Right lobe of liver (tissue), 6 donors: ENCODE measurements around the gene CACNG4. TPM values are rescaled to one million over a fixed set of nuclear protein-coding genes. Genes with fewer than 3 reads are reported as not detected.

ENCODE experiments used
- ATAC-seq, 4 donors: fragments of 200-7000 bp; cut with Tn5 transposase; one replicate each; pipeline ENCODE4 v1.9.1; 2020; ENCODE audit warnings: mild to moderate bottlenecking in 4 of 4, moderate library complexity in 4 of 4
- DNase-seq, 3 donors: peaks; one replicate each; pipeline ENCODE4 v3.0.0-alpha.2; 2020
- H3K27ac ChIP-seq, 3 donors: fragments of 200-600 bp; one replicate each; pipeline ENCODE4 v1.8.0; 2022
- H3K27me3 ChIP-seq, 2 donors: fragments of 200-600 bp; one replicate each; pipeline ENCODE4 v1.8.0; 2022
- H3K36me3 ChIP-seq, 4 donors: fragments of 200-600 bp; sonication (generic) in 1 of 4; one replicate each; pipeline versions ENCODE4 v1.5.1 to v1.8.0; 2017 to 2022; ENCODE audit warnings: control low read depth in 1 of 4
- H3K4me1 ChIP-seq, 4 donors: fragments of 200-600 bp; sonication (generic) in 1 of 4; one replicate each; pipeline versions ENCODE4 v1.5.1 to v1.8.0; 2017 to 2022; ENCODE audit warnings: control low read depth in 1 of 4
- H3K4me3 ChIP-seq, 3 donors: fragments of 200-600 bp; one replicate each; pipeline ENCODE4 v1.8.0; 2022
- H3K9me3 ChIP-seq, 4 donors: fragments of 200-600 bp; sonication (generic) in 1 of 4; one replicate each; pipeline versions ENCODE4 v1.5.1 to v1.8.0; 2017 to 2022; ENCODE audit warnings: control low read depth in 1 of 4
- POLR2A ChIP-seq: fragments of 450-650 bp; IDR thresholded peaks from one replicate; pipeline ENCODE4 v1.6.1; 2017; ENCODE audit warnings: antibody characterized with exemption, mild to moderate bottlenecking
- WGBS: methylation state at CpG from one replicate; pipeline ENCODE4 v1.1.6; 2018; ENCODE audit warnings: low coverage, low lambda C conversion rate; ENCODE audit not compliant: insufficient coverage; ENCODE audit errors: missing lambda C conversion rate; 5-methylcytosine and 5-hydroxymethylcytosine counted together
- intact Hi-C, 2 donors: fragments of 100-400 bp; cut with DNase I; formaldehyde crosslinking; loops; one replicate each; pipeline versions ENCODE4 v1.11.2 to v1.14.1; 2022
- total RNA-seq, 6 experiments: library from RNA; depleted of rRNA in 2 of 6; stranded (reverse); fragments of >200 nt in 2 of 6; fragmentation: NEBNext Ultra II Directional in 3 of 6; extraction: Animal tissue kit (Norgen Biotek cat#: 25700) in 3 of 6; gene quantifications; one replicate each; pipeline versions ENCODE4 v1.1.0 to v1.2.4, GENCODE V29; 2016 to 2023
- TF ChIP-seq, protein P1 (sequence below), 4 donors: fragments of 200-600 bp in 3 of 4; fragments of 450-650 bp in 1 of 4; IDR thresholded peaks; one replicate each; pipeline versions ENCODE4 v1.5.1 to v1.8.0; 2016 to 2022; ENCODE audit warnings: antibody characterized with exemption in 4 of 4, mild to moderate bottlenecking in 2 of 4
- donor health status: DM: no; HTN: yes; CAD: no.
- donor health status: DM: no; HTN: no; CAD: no.
- donor health status: DM: no; HTN: no; CAD: no.
- donor health status: DM: no; HTN: yes; CAD: no.
- donor health status: DM: no; HTN: yes; CAD: no.

Gene CACNG4
- total RNA-seq, 6 experiments from 2014 or later, result not detected

DNA sequence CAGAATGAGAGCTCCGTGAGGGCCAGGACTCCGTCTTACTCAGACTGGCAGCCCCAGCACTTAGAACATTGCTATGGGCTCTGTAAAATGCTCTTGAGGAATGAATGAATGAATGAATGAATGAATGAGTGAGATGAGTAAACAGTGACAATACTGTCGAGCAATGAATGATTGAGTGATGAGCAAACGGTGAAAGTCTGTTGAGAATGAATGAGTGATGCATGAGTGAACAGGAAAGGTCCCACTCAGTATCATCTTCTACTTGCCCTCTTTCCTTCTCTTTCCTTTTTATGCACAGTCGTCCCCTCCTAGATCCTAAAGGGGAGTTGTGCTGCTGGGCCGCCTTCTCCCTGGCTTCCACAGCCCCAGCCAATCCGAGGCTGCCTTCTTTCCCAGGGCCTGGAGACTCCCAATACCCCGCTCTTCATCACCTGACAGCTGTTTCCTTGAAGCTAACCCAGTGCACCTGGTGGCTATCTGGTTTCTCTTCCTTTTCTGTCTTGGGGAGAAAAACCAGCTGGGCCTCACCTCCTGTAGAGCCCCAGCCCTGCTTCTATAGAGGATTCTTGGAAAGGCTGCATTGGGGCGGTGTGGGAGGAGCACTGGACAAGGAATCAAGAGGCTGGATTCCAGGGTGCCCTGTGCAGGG is 47.1 kb downstream of the CACNG4 start:
- intact Hi-C loops, result no loop called here
- ATAC-seq (no peak), DNase-seq (no peak)
- H3K4me1 ChIP-seq, result no peaks in the 10 kb centered on the region
- TF ChIP-seq, protein P1, sequence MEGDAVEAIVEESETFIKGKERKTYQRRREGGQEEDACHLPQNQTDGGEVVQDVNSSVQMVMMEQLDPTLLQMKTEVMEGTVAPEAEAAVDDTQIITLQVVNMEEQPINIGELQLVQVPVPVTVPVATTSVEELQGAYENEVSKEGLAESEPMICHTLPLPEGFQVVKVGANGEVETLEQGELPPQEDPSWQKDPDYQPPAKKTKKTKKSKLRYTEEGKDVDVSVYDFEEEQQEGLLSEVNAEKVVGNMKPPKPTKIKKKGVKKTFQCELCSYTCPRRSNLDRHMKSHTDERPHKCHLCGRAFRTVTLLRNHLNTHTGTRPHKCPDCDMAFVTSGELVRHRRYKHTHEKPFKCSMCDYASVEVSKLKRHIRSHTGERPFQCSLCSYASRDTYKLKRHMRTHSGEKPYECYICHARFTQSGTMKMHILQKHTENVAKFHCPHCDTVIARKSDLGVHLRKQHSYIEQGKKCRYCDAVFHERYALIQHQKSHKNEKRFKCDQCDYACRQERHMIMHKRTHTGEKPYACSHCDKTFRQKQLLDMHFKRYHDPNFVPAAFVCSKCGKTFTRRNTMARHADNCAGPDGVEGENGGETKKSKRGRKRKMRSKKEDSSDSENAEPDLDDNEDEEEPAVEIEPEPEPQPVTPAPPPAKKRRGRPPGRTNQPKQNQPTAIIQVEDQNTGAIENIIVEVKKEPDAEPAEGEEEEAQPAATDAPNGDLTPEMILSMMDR (IDR thresholded peaks at IDR 0.05), result no peak
- H3K4me3 ChIP-seq, result no peak overlapping the region
- H3K36me3 ChIP-seq, result no peaks in the 10 kb centered on the region
- H3K27ac ChIP-seq, result no peak overlapping the region
- no peaks in the 10 kb centered on the region for H3K27me3 ChIP-seq
- H3K9me3 ChIP-seq, result no peaks in the 10 kb centered on the region
- WGBS, result 59% methylated on average over 9 of the region's 9 CpGs

- no peak overlapping the region for H3K4me3 ChIP-seq
- H3K36me3 ChIP-seq, result no peaks in the 10 kb centered on the region
- intact Hi-C loops, result no loop called here
- no peak for TF ChIP-seq POLR2A
- TF ChIP-seq, protein P1 (IDR thresholded peaks at IDR 0.05), result no peak
- H3K9me3 ChIP-seq, result no peaks in the 10 kb centered on the region
- 87% methylated on average over 3 of the region's 8 CpGs for WGBS
- DNase-seq (no peak), ATAC-seq (no peak)
- H3K4me1 ChIP-seq, result no peaks in the 10 kb centered on the region
- no peaks in the 10 kb centered on the region for H3K27me3 ChIP-seq
- H3K27ac ChIP-seq, result no peak overlapping the region
Observed at GRCh38 chr17:67013891-67014290, 49.4 kb downstream of the CACNG4 start.

GRCh38 chr17:67015001-67015400 is 50.5 kb downstream of the CACNG4 start:
- DNase-seq, result no peak
- WGBS, result 80% methylated on average over 10 of the region's 11 CpGs

GRCh38 chr17:67016039-67016762 is 51.7 kb downstream of the CACNG4 start:
- no peaks in the 10 kb centered on the region for H3K4me1 ChIP-seq
- no peak for TF ChIP-seq POLR2A
- TF ChIP-seq, protein P1 (IDR thresholded peaks at IDR 0.05), result no peak
- intact Hi-C loops, result no loop called here
- 61% methylated on average over 9 of the region's 17 CpGs for WGBS
- no peaks in the 10 kb centered on the region for H3K36me3 ChIP-seq
- no peak for ATAC-seq
- no peaks in the 10 kb centered on the region for H3K27me3 ChIP-seq
- H3K4me3 ChIP-seq, result no peak overlapping the region
- no peaks in the 10 kb centered on the region for H3K9me3 ChIP-seq
- H3K27ac ChIP-seq, result no peak overlapping the region
- DNase-seq, result no peak

More at GRCh38 chr17:67015001-67015400, 50.5 kb downstream of the CACNG4 start:
- TF ChIP-seq, protein P1 (IDR thresholded peaks at IDR 0.05), result no peak
- no peak for TF ChIP-seq POLR2A
- no peaks in the 10 kb centered on the region for H3K9me3 ChIP-seq
- H3K36me3 ChIP-seq, result no peaks in the 10 kb centered on the region
- H3K27me3 ChIP-seq, result no peaks in the 10 kb centered on the region
- H3K4me3 ChIP-seq, result no peak overlapping the region
- ATAC-seq, result no peak
- no peaks in the 10 kb centered on the region for H3K4me1 ChIP-seq
- intact Hi-C loops, result no loop called here
- no peak overlapping the region for H3K27ac ChIP-seq
